Skeletal muscle cell (primary cell): Measurements from ENCODE around the gene LRRIQ1.

Source experiments
- DNase-seq: peaks from one replicate; pipeline ENCODE4 v3.0.0-alpha.2; 2010; ENCODE audit warnings: low read depth
- H3K4me3 ChIP-seq: 2 replicates; pipeline ENCODE4 v1.5.1; 2011; ENCODE audit warnings: low read depth, mild to moderate bottlenecking, control low read depth, low read length, moderate library complexity

The LRRIQ1 gene

DNA sequence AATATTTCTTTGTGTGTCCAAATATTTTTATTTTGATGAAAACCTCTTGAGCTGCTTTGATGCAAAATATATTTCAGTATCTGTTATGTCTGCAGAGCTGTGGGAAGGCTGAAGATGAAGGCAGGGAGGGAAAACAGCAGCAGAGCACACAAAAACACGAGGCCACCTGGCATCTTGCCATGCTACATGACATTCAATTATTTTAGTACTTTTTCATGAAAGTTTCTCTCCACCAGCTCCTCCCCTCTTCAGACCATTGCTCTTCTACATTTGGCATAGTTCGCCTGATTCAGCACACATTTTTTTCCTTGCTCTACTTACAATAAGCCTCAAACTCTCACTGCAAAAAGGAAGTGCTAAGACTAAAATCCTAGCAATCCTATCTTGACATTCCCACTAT lies 239.2 kb downstream of the LRRIQ1 start:
- no peak for DNase-seq
- no peak overlapping the region for H3K4me3 ChIP-seq

GRCh38 chr12:85277191-85277590 lies 241.0 kb downstream of the LRRIQ1 start:
- H3K4me3 ChIP-seq: no peak overlapping the region
- no peak for DNase-seq

- no peak for DNase-seq
- H3K4me3 ChIP-seq: no peak overlapping the region
Measured at GRCh38 chr12:85277900-85278597, 241.9 kb downstream of the LRRIQ1 start.

GRCh38 chr12:85278598-85279448 lies 242.7 kb downstream of the LRRIQ1 start:
- no peak overlapping the region for H3K4me3 ChIP-seq
- DNase-seq: no peak

DNA sequence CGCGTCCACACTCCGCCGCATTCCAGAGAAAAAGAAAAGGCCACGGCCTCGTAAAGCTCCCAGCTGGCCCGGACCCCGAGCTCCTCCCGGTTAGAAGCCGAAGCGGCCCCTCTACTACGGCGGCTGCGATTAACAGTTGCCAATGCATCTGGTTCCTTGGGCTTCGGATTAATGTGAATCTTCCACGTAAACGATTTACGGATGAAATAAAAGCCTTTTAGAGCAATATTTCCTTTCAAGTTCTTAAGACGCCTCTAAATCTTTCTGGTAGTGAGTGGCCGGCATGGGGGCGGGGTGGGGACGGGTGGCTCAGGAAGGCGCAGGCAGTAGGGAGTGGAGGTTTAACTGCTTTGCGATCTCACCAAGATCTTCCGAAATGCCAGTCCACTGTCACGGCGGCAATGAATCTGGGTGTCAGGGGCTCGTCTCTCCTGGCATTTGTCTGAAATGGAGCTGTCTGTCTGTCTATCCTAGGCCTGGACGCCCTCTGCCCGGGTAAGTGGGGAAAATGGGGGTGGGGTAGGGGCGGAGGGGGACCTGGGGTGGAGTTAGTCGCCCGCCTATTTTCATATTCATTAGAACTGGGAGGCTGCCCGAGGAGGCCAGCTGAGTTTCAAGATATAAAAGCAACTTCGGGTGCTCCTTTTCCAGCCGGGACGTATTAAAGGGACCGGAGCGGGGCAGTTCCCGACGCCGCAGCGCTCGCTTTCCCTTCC lies 243.5 kb downstream of the LRRIQ1 start:
- DNase-seq: no peak
- H3K4me3 ChIP-seq: peak overlapping the region; percentile 62

GRCh38 chr12:85280165-85280983 lies 244.2 kb downstream of the LRRIQ1 start, which contains the start of gene ALX1:
Gene ALX1, plus strand, starts transcription at chr12:85280220. Its CDS starts 42 bp downstream, at chr12:85280262.
- DNase-seq: no peak

GRCh38 chr12:85280984-85281630 lies 245.0 kb downstream of the LRRIQ1 start:
- DNase-seq: no peak
- peak overlapping the region; percentile 62 for H3K4me3 ChIP-seq

More at GRCh38 chr12:85280165-85280983, 244.2 kb downstream of the LRRIQ1 start, which contains the start of gene ALX1:
- peak within 1 kb of the TSS; percentile 62 for H3K4me3 ChIP-seq

DNA sequence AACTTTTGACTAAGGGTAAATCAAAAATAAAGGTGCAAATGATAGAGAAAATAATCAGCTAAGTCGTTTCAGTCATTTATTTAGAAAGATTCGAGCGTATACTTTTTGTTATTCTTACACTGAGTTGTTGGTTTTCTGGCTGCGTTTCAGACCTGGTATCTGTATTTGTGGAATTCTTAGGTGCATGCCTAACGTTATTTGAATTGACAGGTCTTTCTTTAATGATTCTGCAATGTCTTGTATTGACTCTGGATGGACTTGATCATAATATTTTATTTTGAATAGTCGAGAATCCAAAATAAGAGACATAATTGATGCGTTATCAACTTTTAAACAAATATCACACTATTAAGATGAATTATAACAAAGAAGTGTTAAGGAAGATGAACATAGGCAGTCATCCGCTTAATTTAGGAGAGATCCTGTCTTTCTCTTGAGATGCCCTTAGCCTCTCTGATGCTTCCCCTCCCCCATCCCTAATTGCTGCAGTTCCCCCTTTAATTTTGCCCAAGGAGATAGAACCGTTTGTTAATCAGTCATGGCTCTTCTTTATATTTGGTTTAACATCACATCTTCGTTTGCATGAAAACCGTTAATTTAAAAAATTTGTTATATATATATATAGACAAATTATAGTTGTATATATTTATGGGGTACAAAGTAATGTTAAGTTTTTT lies 245.6 kb downstream of the LRRIQ1 start:
- no peak for DNase-seq
- no peak overlapping the region for H3K4me3 ChIP-seq

DNA sequence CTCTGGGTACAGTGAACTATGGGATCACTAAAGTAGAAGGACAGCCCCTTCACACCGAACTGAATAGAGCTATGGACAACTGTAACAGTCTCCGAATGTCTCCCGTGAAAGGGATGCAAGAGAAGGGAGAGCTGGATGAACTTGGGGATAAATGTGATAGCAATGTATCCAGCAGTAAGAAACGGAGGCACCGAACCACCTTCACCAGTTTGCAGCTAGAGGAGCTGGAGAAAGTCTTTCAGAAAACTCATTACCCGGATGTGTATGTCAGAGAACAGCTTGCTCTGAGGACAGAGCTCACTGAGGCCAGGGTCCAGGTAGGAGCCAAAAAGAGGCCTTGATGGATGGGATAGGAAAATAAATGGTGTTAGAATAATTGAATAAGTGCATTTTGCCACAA lies 247.4 kb downstream of the LRRIQ1 start:
- DNase-seq: no peak
- H3K4me3 ChIP-seq: no peak overlapping the region
